ENCODE measurements around the gene AP3S2. TPM values are rescaled to one million over a fixed set of nuclear protein-coding genes. Genes with fewer than 3 reads are reported as not detected.

Gene AP3S2
- total and polyA plus RNA-seq, 2 of the 8 experiments (the other 6 are each of a cell fraction or from before 2014, with no cell fraction given): 19.2 to 45.4 TPM

DNA sequence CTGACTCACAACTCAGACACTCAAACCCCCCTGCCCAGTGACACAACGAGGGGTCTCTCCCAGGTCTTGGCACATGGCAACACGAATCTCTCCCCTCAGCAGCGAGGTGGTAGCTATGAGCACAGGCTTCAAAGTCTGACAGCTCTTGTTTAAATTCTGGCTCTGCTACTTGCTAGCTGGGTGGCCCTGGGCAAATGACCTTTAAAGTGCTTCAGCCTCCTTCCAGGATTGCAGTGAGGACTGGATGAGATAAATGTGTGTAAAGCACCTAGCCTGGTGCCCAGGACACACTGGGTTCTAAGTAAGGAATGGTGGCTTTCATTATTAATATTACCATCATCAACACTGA is 56.0 kb downstream of the AP3S2 start:
- Histone ChIP-seq H3K4me1 (replicated peaks in 1 of 4; ENCODE audit: control insufficient read depth in 3 of 4, insufficient read depth in 4 of 4, low read length in 3 of 4) (no peaks in the 10 kb centered on the region), H3K18ac (ENCODE audit: extremely low read depth, low read length) (no peak overlapping the region), H4K8ac (ENCODE audit: extremely low read depth, insufficient read depth, low read length) (no peak overlapping the region), H3K4me2 (ENCODE audit: insufficient read depth in 1 of 2, low read depth in 2 of 2, low read length in 2 of 2) (no peak overlapping the region), H4K5ac (ENCODE audit: insufficient read length, low read depth, low read length) (no peak overlapping the region), H2BK5ac (ENCODE audit: low read depth, low read length) (no peak overlapping the region), H2BK12ac (ENCODE audit: low read depth, low read length) (no peak overlapping the region), H3K27ac (ENCODE audit: low read depth, low read length) (no peak overlapping the region), H4K91ac (replicated peaks; ENCODE audit: insufficient read length, low read length) (no peak overlapping the region), H3K79me2 (ENCODE audit: control insufficient read depth in 1 of 2, insufficient read depth in 2 of 2, low read length in 2 of 2) (no peaks in the 10 kb centered on the region), H3K9ac (replicated peaks in 1 of 4; ENCODE audit: extremely low read depth in 1 of 4, low read depth in 3 of 4, low read length in 3 of 4) (no peak overlapping the region), H2AK5ac (ENCODE audit: low read depth, low read length) (no peak overlapping the region), H3K27me3 (replicated peaks in 1 of 4; ENCODE audit: control insufficient read depth in 3 of 4, extremely low read depth in 1 of 4, insufficient read depth in 3 of 4, low read length in 3 of 4) (no peaks in the 10 kb centered on the region), H2AFZ (ENCODE audit: low read length) (no peak overlapping the region), H3K23ac (ENCODE audit: insufficient read length) (no peak overlapping the region), H3K14ac (ENCODE audit: insufficient read length) (no peak overlapping the region), H3K36me3 (ENCODE audit: control insufficient read depth in 2 of 4, insufficient read depth in 4 of 4, low read length in 3 of 4) (peaks cover 2 to 37% (median 17%) of the 10 kb centered on the region in 4 experiments; a peak in 7 of 8 replicates), H4K20me1 (replicated peaks in 1 of 2; ENCODE audit: control insufficient read depth in 1 of 2, insufficient read depth in 2 of 2, low read length in 2 of 2) (peaks cover 2 to 4% of the 10 kb centered on the region in 2 experiments), H2BK15ac (ENCODE audit: low read length) (no peak overlapping the region), H3K4me3 (ENCODE audit: extremely low read depth in 1 of 4, insufficient read depth in 2 of 4, low read depth in 3 of 4, low read length in 4 of 4) (no peak overlapping the region), H3K23me2 (ENCODE audit: low read depth, low read length) (no peaks in the 10 kb centered on the region), H3K79me1 (ENCODE audit: low read depth, low read length) (no peaks in the 10 kb centered on the region), H2BK20ac (ENCODE audit: low read length) (no peak overlapping the region), H3K9me3 (ENCODE audit: insufficient read depth in 2 of 2, low read depth in 1 of 2, low read length in 1 of 2) (no peaks in the 10 kb centered on the region), H3K56ac (replicated peaks; ENCODE audit: insufficient read length, low read depth, low read length) (no peak overlapping the region), H2BK120ac (replicated peaks; ENCODE audit: low read depth, low read length) (no peak overlapping the region), H3K4ac (replicated peaks; ENCODE audit: insufficient read length, low read depth, low read length) (no peak overlapping the region)
- WGBS, 2 experiments (ENCODE audit: extremely low coverage in 1 of 2, insufficient coverage in 1 of 2, insufficient read length in 1 of 2, insufficient replicate concordance in 2 of 2, low coverage in 1 of 2, low lambda C conversion rate in 2 of 2, missing lambda C conversion rate in 1 of 2): 81% methylated on average over 3 of the region's 3 CpGs; no CpG with 5 or more reads in 1 of the 2 experiments
- FAIRE-seq (no peak), DNase-seq (ENCODE audit: low read depth in 1 of 2, low spot score in 2 of 2) (no peak)
- ChIA-PET POLR2A (ENCODE audit: partially characterized antibody) (interaction anchor here (2.1 kb wide), 1 partner anchor 9 kb away, joined by 5 read pairs; no protein-coding TSS in a partner anchor), CTCF (ENCODE audit: partially characterized antibody) (interaction anchor here (1.1 to 1.6 kb wide), 3 partner anchors 39 to 77 kb away, joined by 3 to 5 read pairs (median 3); no protein-coding TSS in a partner anchor)
- no peak for TF ChIP-seq KDM4A (IDR thresholded peaks at IDR 0.05; ENCODE audit: low read depth, low read length, severe bottlenecking)
